22Rv1 (cell line): Measurements from ENCODE around the gene BEND7.

Experiments
- ZFX ChIP-seq: fragments of 450-650 bp; IDR thresholded peaks from 2 replicates; pipeline ENCODE4 v1.6.1; 2017; ENCODE audit warnings: antibody characterized with exemption, borderline replicate concordance
- TF ChIP-seq, protein P1 (sequence below): fragments of 450-650 bp; IDR thresholded peaks from 2 replicates; pipeline ENCODE4 v1.5.1; 2017; ENCODE audit warnings: mild to moderate bottlenecking

GRCh38 chr10:13515467-13515866 lies 13.3 kb downstream of the BEND7 start:
- TF ChIP-seq, protein P1, sequence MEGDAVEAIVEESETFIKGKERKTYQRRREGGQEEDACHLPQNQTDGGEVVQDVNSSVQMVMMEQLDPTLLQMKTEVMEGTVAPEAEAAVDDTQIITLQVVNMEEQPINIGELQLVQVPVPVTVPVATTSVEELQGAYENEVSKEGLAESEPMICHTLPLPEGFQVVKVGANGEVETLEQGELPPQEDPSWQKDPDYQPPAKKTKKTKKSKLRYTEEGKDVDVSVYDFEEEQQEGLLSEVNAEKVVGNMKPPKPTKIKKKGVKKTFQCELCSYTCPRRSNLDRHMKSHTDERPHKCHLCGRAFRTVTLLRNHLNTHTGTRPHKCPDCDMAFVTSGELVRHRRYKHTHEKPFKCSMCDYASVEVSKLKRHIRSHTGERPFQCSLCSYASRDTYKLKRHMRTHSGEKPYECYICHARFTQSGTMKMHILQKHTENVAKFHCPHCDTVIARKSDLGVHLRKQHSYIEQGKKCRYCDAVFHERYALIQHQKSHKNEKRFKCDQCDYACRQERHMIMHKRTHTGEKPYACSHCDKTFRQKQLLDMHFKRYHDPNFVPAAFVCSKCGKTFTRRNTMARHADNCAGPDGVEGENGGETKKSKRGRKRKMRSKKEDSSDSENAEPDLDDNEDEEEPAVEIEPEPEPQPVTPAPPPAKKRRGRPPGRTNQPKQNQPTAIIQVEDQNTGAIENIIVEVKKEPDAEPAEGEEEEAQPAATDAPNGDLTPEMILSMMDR: no peak
- TF ChIP-seq ZFX: no peak
